NCI-H1092 treated with DMSO at 0.1 percent for 48 hours (cell line): Measurements from ENCODE around the gene EPHA4.
A peak's percentile ranks its signal among the peaks of the same experiment; 100 is the strongest.

ENCODE experiments used
- DNase-seq: peaks from one replicate; lab custom pipeline; 2025; lab: John Stamatoyannopoulos, UW

The EPHA4 gene

DNA sequence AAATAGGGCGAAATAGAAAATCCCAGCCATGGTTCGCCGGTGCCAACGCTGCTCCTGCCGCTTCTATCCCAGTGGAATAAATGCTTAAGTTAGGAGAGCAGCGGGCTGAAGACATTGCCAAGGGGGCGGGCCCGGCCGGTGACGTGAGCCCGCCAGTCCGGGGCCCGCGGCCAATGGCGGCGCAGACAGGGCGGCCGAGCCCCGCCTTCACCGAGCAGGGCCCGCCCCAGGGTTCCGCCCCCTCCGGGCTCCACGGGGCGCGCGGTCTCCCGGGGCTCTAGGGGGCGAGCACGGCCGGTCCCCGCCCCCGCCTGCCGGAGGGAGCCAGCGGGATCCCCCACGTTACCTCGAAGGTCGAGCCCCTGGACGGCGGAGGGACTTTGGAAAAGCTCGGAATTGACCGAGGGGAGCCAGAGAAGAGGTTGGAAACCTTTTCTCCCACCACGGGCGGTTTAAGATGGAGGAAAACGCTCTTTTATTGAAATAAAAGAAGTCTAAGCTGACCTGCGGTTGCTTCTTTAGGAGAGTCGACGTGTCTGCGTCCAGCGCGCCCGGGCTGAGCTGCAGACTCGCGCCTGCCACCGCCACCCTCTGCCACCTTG is at the start of gene EPHA4:
TSS of gene EPHA4 (minus strand) at position 86 of the 602 bp plus-strand sequence. CDS start at position 30, 56 bp downstream.
- DNase-seq: peak; percentile 79

- DNase-seq: no peak
Observed at GRCh38 chr2:221618007-221618406, 45.9 kb upstream of the EPHA4 start.

- DNase-seq: no peak
Observed at GRCh38 chr2:221616561-221616960, 44.5 kb upstream of the EPHA4 start.

- DNase-seq: no peak
Observed at GRCh38 chr2:221614274-221614673, 42.2 kb upstream of the EPHA4 start.

DNA sequence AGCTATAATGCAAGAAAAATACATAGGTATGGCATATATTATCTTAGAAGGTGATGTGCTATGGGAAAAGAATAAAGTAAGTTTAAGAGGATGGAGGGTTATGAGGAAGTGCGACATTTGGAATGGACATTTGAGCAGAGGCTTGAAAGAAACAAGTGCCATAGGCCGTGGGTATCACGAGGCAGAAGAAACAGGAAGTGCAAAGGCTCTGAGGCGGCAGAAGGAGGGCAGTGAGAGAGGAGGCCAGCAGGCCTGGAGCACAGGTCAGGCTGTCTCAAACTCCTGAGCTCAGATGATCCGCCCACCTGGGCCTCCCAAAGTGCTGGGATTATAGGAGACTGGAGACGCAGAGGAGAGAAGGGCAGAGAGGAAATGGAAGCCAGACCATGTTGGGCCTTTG is 40.7 kb upstream of the EPHA4 start:
- DNase-seq: no peak

DNA sequence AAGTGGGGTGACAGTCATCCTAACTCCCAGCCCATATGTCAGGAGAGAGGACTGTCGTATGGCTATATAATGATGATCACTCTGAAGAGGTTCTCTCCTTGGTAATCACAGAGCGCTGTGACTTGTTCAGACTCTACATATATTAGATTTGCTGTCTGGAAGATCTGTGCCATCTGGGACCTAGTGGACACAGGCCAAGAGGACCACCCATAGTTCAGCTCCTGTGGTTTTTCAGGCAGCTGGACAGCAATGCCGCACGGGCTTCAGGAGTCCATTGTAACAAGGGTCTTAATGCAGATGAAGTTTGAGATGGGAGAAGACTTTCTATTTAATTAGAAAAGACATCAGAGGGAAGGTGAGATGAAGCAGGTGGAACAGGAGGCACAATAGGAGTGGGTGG is 40.1 kb upstream of the EPHA4 start:
- DNase-seq: no peak

DNA sequence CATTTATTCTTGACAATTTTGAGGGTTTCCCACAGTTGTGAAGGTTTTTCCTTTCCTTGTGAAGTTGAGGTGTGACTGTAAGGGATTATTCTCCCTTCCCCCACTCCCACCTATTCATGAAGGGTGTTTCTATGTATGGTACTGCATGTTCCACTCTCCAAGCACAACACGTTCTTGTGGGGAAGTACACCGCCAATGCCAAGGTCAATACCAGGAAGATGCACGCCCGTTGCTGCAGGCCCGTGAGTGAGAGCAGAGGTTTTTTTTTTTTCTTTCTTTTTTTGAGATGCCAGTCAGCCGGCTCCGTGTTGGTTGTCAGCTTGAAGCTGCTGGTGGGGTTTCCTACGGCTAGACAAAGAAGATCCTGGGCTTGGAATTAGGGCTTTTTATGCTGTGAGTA is 38.6 kb upstream of the EPHA4 start:
- DNase-seq: no peak

DNA sequence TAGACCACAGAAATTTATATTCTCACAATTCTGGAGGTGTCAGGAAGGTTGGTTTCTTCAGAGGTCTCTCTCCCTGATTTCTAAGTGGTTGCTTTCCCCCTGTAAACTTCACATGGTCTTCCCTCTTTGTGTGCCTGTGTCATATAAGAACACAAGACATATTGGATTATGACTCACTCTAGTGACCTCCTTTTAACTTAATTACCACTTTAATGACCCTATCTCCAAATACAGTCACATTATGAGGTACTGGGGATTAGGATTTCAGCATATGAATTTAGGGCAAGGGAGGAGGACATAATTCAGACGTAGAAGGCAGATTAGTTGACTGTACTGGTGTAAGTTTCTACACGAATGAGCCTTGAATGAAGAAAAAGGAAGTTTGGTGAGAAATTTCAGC is 38.2 kb upstream of the EPHA4 start:
- no peak for DNase-seq

- DNase-seq: no peak
Observed at GRCh38 chr2:221608442-221608841, 36.3 kb upstream of the EPHA4 start.

- no peak for DNase-seq
Observed at GRCh38 chr2:221606424-221606823, 34.3 kb upstream of the EPHA4 start.

GRCh38 chr2:221605751-221606240 is 33.7 kb upstream of the EPHA4 start:
- DNase-seq: no peak

- no peak for DNase-seq
Observed at GRCh38 chr2:221602938-221603337, 30.8 kb upstream of the EPHA4 start.

DNA sequence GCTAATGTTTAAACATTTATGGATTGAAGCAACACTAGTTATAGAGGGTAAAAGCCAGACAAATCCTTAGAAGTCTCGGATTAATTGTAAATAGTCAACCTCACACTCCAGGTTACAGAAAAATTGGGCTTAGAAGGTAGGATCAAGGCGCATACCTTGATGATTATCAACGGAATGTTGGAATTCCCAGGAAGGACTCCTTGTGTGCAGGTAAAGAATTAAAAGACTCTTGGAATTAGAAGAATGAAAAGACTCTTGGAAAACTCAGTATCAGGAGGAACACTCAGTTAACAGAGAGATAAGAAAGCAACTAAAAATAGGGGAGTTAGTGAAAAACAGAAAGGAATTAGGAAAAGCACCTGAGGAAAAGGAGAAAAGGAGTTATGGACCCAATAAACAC is 29.3 kb upstream of the EPHA4 start:
- DNase-seq: no peak

GRCh38 chr2:221600388-221600787 is 28.3 kb upstream of the EPHA4 start:
- DNase-seq: no peak

GRCh38 chr2:221596192-221596591 is 24.1 kb upstream of the EPHA4 start:
- DNase-seq: no peak

- peak; percentile 46 for DNase-seq
Observed at GRCh38 chr2:221590861-221591365, 18.8 kb upstream of the EPHA4 start.

- DNase-seq: no peak
Observed at GRCh38 chr2:221589696-221590095, 17.6 kb upstream of the EPHA4 start.

GRCh38 chr2:221588306-221588985 is 16.3 kb upstream of the EPHA4 start:
- DNase-seq: no peak

DNA sequence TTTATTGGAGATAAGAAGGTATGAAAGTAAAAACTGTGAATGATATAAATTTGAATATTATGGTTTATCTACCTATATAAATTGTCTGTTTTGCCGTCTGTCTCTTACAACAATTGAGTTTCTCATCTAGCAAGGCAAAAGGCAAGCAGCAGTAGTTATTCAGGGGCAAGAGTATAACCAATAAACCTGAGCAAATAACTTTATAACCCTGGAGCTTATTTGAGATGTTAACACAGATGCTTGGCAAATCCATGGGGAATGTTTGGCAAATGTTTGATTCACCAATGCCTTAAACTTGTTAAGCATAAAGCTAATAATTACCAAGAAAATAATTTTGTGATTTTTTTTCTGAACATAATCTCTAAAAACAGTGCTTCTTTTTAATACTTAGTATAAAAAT is 9.9 kb upstream of the EPHA4 start:
- DNase-seq: no peak

- no peak for DNase-seq
Observed at GRCh38 chr2:221574231-221574570, 2.1 kb upstream of the EPHA4 start.

DNA sequence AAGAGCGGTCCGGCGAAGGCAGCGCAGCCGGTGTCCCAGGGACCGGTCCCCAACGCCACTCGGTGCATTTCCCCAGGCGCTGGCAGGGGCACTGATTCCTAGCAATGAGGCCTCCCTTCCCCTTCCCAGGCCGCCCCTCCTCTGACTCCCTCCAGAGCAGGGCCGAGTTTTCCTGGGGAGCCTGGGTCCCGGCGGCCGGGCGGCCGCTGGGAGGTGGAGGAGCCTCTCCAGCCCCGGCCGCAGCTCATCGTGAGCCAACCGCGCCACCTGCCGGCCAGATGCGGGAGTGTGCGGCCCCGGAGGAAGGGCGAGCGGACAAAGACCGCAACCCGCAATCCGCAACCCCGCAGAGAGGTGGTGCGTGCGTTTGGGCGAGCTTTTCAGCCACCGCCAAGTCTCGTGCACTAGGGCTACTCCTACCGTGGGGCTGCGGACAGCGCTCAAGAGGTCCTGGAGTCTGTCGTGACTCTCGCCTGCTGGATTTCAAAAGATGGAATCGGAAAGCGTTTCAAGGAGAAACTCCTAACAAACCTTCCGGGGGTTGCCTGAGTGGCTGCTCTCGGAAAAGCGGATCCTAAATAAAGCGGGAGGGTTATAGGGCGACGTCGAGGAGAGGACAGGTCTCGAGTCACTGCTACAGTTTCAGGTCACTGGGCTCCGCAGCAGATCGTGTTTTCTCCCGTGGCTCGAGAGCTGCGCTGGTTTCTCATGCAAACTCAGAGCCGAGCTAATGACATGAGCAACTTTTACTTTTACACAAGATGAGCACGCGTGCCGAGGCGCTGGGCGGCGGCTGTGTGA is 1.5 kb upstream of the EPHA4 start:
- peak; percentile 64 for DNase-seq

DNA sequence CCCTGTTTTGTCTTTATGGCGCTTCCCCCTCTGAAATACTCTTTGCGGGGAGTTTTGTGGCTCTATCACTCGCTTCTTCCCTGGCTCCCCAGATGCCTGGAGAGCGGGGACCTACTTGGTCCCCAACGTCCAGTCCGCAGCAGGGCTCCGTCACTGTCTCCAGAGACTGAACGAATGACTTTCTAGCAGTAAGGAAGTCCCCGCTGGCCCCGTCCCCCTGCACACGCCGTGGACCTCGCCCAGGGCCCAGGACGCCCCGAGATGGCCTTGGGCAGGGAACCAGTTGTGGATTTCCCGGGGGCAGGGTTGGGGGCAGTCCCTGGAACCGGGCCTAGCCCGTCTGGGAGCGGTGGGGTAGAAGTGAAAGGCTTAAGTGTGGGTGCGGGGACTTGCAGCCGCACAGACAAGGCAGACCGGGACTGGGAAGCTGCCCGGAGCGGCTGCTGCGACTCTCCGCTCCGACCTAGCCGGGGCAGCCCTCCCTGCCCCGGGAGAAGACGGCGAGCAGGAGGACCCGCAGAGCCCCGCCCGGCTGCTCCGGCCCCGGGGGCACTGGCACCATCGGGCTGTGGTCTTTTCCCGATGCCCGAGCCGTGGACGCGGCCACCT is 821 bp upstream of the EPHA4 start:
- peak; percentile 64 for DNase-seq
